HCT116 (cell line): ENCODE measurements around the gene SLC17A4. TPM values are rescaled to one million over a fixed set of nuclear protein-coding genes. Genes with fewer than 3 reads are reported as not detected.

ENCODE experiments used
- ATAC-seq: fragments of 200-7000 bp; cut with Tn5 transposase; 2 replicates; pipeline ENCODE4 v1.9.1; 2020; ENCODE audit warnings: mild to moderate bottlenecking, moderate library complexity
- BruUV-seq: library from RNA; stranded (reverse); fragments of 400-500 nt; replicated peaks from 2 replicates; lab custom pipeline; 2021; lab: Mats Ljungman, UMichigan
- CTCF ChIA-PET: fragments of 300-600 bp; sonication (Branson Sonifier 250); formaldehyde crosslinking; loops from one replicate; lab custom pipeline; 2021; ENCODE audit warnings: antibody characterized with exemption; lab: Charles Lee
- POLR2A ChIA-PET: fragments of 300-600, 350-600 bp; sonication (Branson Sonifier 250); formaldehyde crosslinking; loops from one replicate; lab custom pipeline; 2021; ENCODE audit warnings: antibody characterized with exemption; lab: Charles Lee
- RAD21 ChIA-PET, 2 experiments: fragments of 300-600 bp; sonication (Branson Sonifier 250); formaldehyde crosslinking; loops; one replicate each; lab custom pipeline; 2023; ENCODE audit warnings: low total read pairs in 2 of 2; ENCODE audit not compliant: uncharacterized antibody in 2 of 2, unreplicated experiment in 2 of 2, low non-redundant PET in 1 of 2; lab: Charles Lee
- DNase-seq: peaks from one replicate; pipeline ENCODE4 v3.0.0-alpha.2; 2010; ENCODE audit warnings: low read depth, low spot score
- H2AFZ ChIP-seq: fragments of 200-600 bp; shearing (Covaris generic), sonication (generic); 2 replicates; pipeline ENCODE4 v1.6.1; 2017; ENCODE audit warnings: low read depth, mixed run types, mixed read lengths, antibody characterized with exemption, low read length; ENCODE audit not compliant: poor library complexity, severe bottlenecking
- H3K27ac ChIP-seq: 2 replicates; pipeline ENCODE4 v1.5.1; 2012; ENCODE audit warnings: low read depth, low read length
- H3K27me3 ChIP-seq: fragments of 200-600 bp; sonication (generic); 2 replicates; pipeline ENCODE4 v1.6.1; 2016; ENCODE audit warnings: mixed run types, low read length, mixed read lengths; ENCODE audit not compliant: insufficient read depth
- H3K36me3 ChIP-seq, 2 experiments: fragments of 200-500 bp in 1 of 2; fragments of 200-600 bp in 1 of 2; sonication (Bioruptor generic) in 1 of 2; sonication (generic) in 1 of 2; 2 replicates each; pipeline versions ENCODE4 v1.5.1 to v1.6.1; 2014 to 2016; ENCODE audit warnings: low read length in 2 of 2, inconsistent platforms in 1 of 2, mixed read lengths in 1 of 2, mixed run types in 1 of 2; ENCODE audit not compliant: insufficient read depth in 2 of 2, control insufficient read depth in 1 of 2
- H3K4me1 ChIP-seq, 2 experiments: fragments of 200-600 bp in 1 of 2; sonication (generic) in 1 of 2; 2 replicates each; pipeline versions ENCODE4 v1.5.1 to v1.6.1; 2012 to 2017; ENCODE audit warnings: low read length in 2 of 2, inconsistent platforms in 1 of 2, mild to moderate bottlenecking in 1 of 2, mixed read lengths in 1 of 2, mixed run types in 1 of 2, moderate library complexity in 1 of 2; ENCODE audit not compliant: insufficient read depth in 2 of 2, control insufficient read depth in 1 of 2
- H3K4me2 ChIP-seq: fragments of 200-600 bp; sonication (generic); 2 replicates; pipeline ENCODE4 v1.6.1; 2017; ENCODE audit warnings: mixed run types, low read length, mixed read lengths
- H3K4me3 ChIP-seq, 2 experiments: fragments of 200-600 bp in 1 of 2; sonication (generic) in 1 of 2; replicated peaks in 1 of 2; 2 replicates each; pipeline ENCODE4 v1.5.1; 2011 to 2016; ENCODE audit warnings: low read length in 2 of 2, control low read depth in 1 of 2, low read depth in 1 of 2, mild to moderate bottlenecking in 1 of 2, mixed read lengths in 1 of 2, mixed run types in 1 of 2
- H3K79me2 ChIP-seq: fragments of 200-600 bp; sonication (generic); 2 replicates; pipeline ENCODE4 v1.6.1; 2017; ENCODE audit warnings: mild to moderate bottlenecking, mixed run types, low read length, moderate library complexity, mixed read lengths; ENCODE audit not compliant: insufficient read depth
- H3K9ac ChIP-seq: fragments of 200-600 bp; sonication (generic); 2 replicates; pipeline ENCODE4 v1.6.1; 2016; ENCODE audit warnings: low read length, mixed read lengths
- H3K9me2 ChIP-seq: fragments of 200-600 bp; sonication (generic), shearing (Covaris generic); 2 replicates; pipeline ENCODE4 v1.6.1; 2017; ENCODE audit warnings: mixed run types, mild to moderate bottlenecking, moderate library complexity; ENCODE audit not compliant: insufficient read depth
- H3K9me3 ChIP-seq, 2 experiments: fragments of 200-500 bp in 1 of 2; fragments of 200-600 bp in 1 of 2; sonication (Bioruptor generic) in 1 of 2; sonication (generic) in 1 of 2; 2 replicates each; pipeline ENCODE4 v1.6.1; 2014 to 2017; ENCODE audit warnings: low read length in 2 of 2, mixed read lengths in 2 of 2, inconsistent platforms in 1 of 2, low read depth in 1 of 2, mild to moderate bottlenecking in 1 of 2, mixed run types in 1 of 2, moderate library complexity in 1 of 2; ENCODE audit not compliant: control insufficient read depth in 1 of 2, insufficient read depth in 1 of 2
- H4K20me1 ChIP-seq: fragments of 200-600 bp; sonication (generic), shearing (Covaris generic); 2 replicates; pipeline ENCODE4 v1.6.1; 2017; ENCODE audit warnings: mixed run types, mild to moderate bottlenecking, moderate library complexity; ENCODE audit not compliant: insufficient read depth
- ATF3 ChIP-seq: IDR thresholded peaks from 2 replicates; pipeline ENCODE4 v1.6.1; 2012
- ELF1 ChIP-seq: IDR thresholded peaks from 2 replicates; pipeline ENCODE4 v1.6.1; 2012; ENCODE audit warnings: low read depth, borderline replicate concordance
- EZH2phosphoT487 ChIP-seq: fragments of 200-600 bp; IDR thresholded peaks from 2 replicates; pipeline ENCODE4 v1.6.1; 2018; ENCODE audit warnings: antibody characterized with exemption, borderline replicate concordance
- FOSL1 ChIP-seq: IDR thresholded peaks from 2 replicates; pipeline ENCODE4 v1.6.1; 2012; ENCODE audit warnings: low read depth
- JUND ChIP-seq: IDR thresholded peaks from 2 replicates; pipeline ENCODE4 v1.6.1; 2012
- SRF ChIP-seq: IDR thresholded peaks from 2 replicates; pipeline ENCODE4 v1.6.1; 2012; ENCODE audit warnings: low read depth
- YY1 ChIP-seq: IDR thresholded peaks from 2 replicates; pipeline ENCODE4 v1.6.1; 2011; ENCODE audit warnings: low read length, low read depth, moderate library complexity, mild to moderate bottlenecking; ENCODE audit not compliant: insufficient replicate concordance; ENCODE audit errors: extremely low read depth
- ZFX ChIP-seq: fragments of 450-650 bp; IDR thresholded peaks from 2 replicates; pipeline ENCODE4 v1.6.1; 2017
- intact Hi-C: fragments of 100-400 bp; cut with micrococcal nuclease; formaldehyde crosslinking; loops from 2 replicates; pipeline ENCODE4 v1.10.0; 2022
- total RNA-seq: library from RNA; stranded (reverse); gene quantifications from one replicate; pipeline ENCODE4 v1.2.1, GENCODE V29; 2021; ENCODE audit not compliant: unreplicated experiment
- TF ChIP-seq, protein P1 (sequence below): IDR thresholded peaks from 2 replicates; pipeline ENCODE4 v1.6.1; 2012; ENCODE audit warnings: low read depth
- TF ChIP-seq, protein P2 (sequence below), 3 experiments: fragments of 200-600 bp in 1 of 3; sonication (generic) in 1 of 3; IDR thresholded peaks in 2 of 3; conservative IDR thresholded peaks in 1 of 3; 2 replicates each; pipeline ENCODE4 v1.5.1; 2012 to 2017; ENCODE audit warnings: low read depth in 2 of 3, low read length in 2 of 3, antibody characterized with exemption in 1 of 3, borderline replicate concordance in 1 of 3, control low read depth in 1 of 3, mild to moderate bottlenecking in 1 of 3, mixed read lengths in 1 of 3, mixed run types in 1 of 3, moderate library complexity in 1 of 3; ENCODE audit not compliant: insufficient read depth in 1 of 3
- TF ChIP-seq, protein P3 (sequence below): IDR thresholded peaks from 2 replicates; pipeline ENCODE4 v1.6.1; 2011; ENCODE audit warnings: mild to moderate bottlenecking, low read length, moderate library complexity; ENCODE audit not compliant: insufficient replicate concordance; ENCODE audit errors: extremely low read depth

Gene SLC17A4
- total RNA-seq, 1 experiment from 2014 or later = not detected

GRCh38 chr6:25777031-25777430, 22.5 kb downstream of the SLC17A4 start:
- no peaks in the 10 kb centered on the region for H3K9me3 ChIP-seq
- H3K4me3 ChIP-seq = no peak overlapping the region
- H3K4me1 ChIP-seq = no peaks in the 10 kb centered on the region
- no peak for ATAC-seq
- no peaks in the 10 kb centered on the region for H3K27me3 ChIP-seq
- H2AFZ ChIP-seq = no peak overlapping the region
- BruUV-seq = no TSS peak
- H3K4me2 ChIP-seq = no peak overlapping the region
- no peak for DNase-seq
- H3K79me2 ChIP-seq = no peaks in the 10 kb centered on the region
- ChIA-PET POLR2A (no interaction called here), CTCF (no interaction called here), RAD21 (no interaction called here)
- no peak overlapping the region for H3K27ac ChIP-seq
- no peak overlapping the region for H3K9ac ChIP-seq
- no peaks in the 10 kb centered on the region for H3K36me3 ChIP-seq
- TF ChIP-seq, protein P1, sequence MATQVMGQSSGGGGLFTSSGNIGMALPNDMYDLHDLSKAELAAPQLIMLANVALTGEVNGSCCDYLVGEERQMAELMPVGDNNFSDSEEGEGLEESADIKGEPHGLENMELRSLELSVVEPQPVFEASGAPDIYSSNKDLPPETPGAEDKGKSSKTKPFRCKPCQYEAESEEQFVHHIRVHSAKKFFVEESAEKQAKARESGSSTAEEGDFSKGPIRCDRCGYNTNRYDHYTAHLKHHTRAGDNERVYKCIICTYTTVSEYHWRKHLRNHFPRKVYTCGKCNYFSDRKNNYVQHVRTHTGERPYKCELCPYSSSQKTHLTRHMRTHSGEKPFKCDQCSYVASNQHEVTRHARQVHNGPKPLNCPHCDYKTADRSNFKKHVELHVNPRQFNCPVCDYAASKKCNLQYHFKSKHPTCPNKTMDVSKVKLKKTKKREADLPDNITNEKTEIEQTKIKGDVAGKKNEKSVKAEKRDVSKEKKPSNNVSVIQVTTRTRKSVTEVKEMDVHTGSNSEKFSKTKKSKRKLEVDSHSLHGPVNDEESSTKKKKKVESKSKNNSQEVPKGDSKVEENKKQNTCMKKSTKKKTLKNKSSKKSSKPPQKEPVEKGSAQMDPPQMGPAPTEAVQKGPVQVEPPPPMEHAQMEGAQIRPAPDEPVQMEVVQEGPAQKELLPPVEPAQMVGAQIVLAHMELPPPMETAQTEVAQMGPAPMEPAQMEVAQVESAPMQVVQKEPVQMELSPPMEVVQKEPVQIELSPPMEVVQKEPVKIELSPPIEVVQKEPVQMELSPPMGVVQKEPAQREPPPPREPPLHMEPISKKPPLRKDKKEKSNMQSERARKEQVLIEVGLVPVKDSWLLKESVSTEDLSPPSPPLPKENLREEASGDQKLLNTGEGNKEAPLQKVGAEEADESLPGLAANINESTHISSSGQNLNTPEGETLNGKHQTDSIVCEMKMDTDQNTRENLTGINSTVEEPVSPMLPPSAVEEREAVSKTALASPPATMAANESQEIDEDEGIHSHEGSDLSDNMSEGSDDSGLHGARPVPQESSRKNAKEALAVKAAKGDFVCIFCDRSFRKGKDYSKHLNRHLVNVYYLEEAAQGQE = no peak
- TF ChIP-seq JUND (no peak), YY1 (no peak), SRF (no peak), ATF3 (no peak), EZH2phosphoT487 (no peak), ELF1 (no peak), ZFX (no peak), FOSL1 (no peak)
- TF ChIP-seq, protein P2, sequence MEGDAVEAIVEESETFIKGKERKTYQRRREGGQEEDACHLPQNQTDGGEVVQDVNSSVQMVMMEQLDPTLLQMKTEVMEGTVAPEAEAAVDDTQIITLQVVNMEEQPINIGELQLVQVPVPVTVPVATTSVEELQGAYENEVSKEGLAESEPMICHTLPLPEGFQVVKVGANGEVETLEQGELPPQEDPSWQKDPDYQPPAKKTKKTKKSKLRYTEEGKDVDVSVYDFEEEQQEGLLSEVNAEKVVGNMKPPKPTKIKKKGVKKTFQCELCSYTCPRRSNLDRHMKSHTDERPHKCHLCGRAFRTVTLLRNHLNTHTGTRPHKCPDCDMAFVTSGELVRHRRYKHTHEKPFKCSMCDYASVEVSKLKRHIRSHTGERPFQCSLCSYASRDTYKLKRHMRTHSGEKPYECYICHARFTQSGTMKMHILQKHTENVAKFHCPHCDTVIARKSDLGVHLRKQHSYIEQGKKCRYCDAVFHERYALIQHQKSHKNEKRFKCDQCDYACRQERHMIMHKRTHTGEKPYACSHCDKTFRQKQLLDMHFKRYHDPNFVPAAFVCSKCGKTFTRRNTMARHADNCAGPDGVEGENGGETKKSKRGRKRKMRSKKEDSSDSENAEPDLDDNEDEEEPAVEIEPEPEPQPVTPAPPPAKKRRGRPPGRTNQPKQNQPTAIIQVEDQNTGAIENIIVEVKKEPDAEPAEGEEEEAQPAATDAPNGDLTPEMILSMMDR (IDR thresholded peaks at IDR 0.05 in 2 of 3, conservative IDR thresholded peaks at IDR 0.05 in 1 of 3; ENCODE audit: borderline replicate concordance in 1 of 3, insufficient read depth in 1 of 3, low read depth in 2 of 3, low read length in 2 of 3) = no peak
- TF ChIP-seq, protein P3, sequence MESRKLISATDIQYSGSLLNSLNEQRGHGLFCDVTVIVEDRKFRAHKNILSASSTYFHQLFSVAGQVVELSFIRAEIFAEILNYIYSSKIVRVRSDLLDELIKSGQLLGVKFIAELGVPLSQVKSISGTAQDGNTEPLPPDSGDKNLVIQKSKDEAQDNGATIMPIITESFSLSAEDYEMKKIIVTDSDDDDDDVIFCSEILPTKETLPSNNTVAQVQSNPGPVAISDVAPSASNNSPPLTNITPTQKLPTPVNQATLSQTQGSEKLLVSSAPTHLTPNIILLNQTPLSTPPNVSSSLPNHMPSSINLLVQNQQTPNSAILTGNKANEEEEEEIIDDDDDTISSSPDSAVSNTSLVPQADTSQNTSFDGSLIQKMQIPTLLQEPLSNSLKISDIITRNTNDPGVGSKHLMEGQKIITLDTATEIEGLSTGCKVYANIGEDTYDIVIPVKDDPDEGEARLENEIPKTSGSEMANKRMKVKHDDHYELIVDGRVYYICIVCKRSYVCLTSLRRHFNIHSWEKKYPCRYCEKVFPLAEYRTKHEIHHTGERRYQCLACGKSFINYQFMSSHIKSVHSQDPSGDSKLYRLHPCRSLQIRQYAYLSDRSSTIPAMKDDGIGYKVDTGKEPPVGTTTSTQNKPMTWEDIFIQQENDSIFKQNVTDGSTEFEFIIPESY = no peak
- intact Hi-C loops = no loop called here
- H3K9me2 ChIP-seq = no peaks in the 10 kb centered on the region
- no peaks in the 10 kb centered on the region for H4K20me1 ChIP-seq
